Mucosa of stomach (tissue), 1 donor: ENCODE measurements around the gene EREG.

Experiments used
- H3K27me3 ChIP-seq: one replicate; pipeline ENCODE4 v1.7.0; 2013; ENCODE audit warnings: mild to moderate bottlenecking, low read length; ENCODE audit not compliant: control insufficient read depth, insufficient read depth
- H3K36me3 ChIP-seq: one replicate; pipeline ENCODE4 v1.7.0; 2013; ENCODE audit warnings: low read length; ENCODE audit not compliant: control insufficient read depth, insufficient read depth
- H3K4me1 ChIP-seq: one replicate; pipeline ENCODE4 v1.7.0; 2013; ENCODE audit warnings: mild to moderate bottlenecking, low read length; ENCODE audit not compliant: control insufficient read depth, insufficient read depth
- H3K4me3 ChIP-seq: one replicate; pipeline ENCODE4 v1.7.0; 2013; ENCODE audit warnings: low read length
- H3K9ac ChIP-seq: one replicate; pipeline ENCODE4 v1.7.0; 2013; ENCODE audit warnings: mild to moderate bottlenecking, low read length, moderate library complexity
- H3K9me3 ChIP-seq: one replicate; pipeline ENCODE4 v1.7.0; 2013; ENCODE audit warnings: mild to moderate bottlenecking, low read length, moderate library complexity; ENCODE audit not compliant: control insufficient read depth
- donor health status: Pancreatic carcinoma.

EREG gene

GRCh38 chr4:74357965-74358364 is 7.0 kb upstream of the EREG start:
- no peaks in the 10 kb centered on the region for H3K9me3 ChIP-seq
- no peak overlapping the region for H3K9ac ChIP-seq
- H3K27me3 ChIP-seq: no peaks in the 10 kb centered on the region
- H3K4me1 ChIP-seq: no peaks in the 10 kb centered on the region
- no peak overlapping the region for H3K4me3 ChIP-seq
- H3K36me3 ChIP-seq: no peaks in the 10 kb centered on the region

- Histone ChIP-seq H3K27me3 (peaks cover 25% of the 10 kb centered on the region), H3K9ac (no peak overlapping the region), H3K4me3 (no peak overlapping the region), H3K4me1 (peaks cover 12% of the 10 kb centered on the region), H3K36me3 (no peaks in the 10 kb centered on the region), H3K9me3 (no peaks in the 10 kb centered on the region)
Observed at GRCh38 chr4:74361671-74362070, 3.3 kb upstream of the EREG start.

GRCh38 chr4:74362347-74362746 is 2.6 kb upstream of the EREG start:
- no peaks in the 10 kb centered on the region for H3K36me3 ChIP-seq
- H3K4me3 ChIP-seq: no peak overlapping the region
- H3K4me1 ChIP-seq: peaks cover 12% of the 10 kb centered on the region
- H3K9ac ChIP-seq: no peak overlapping the region
- no peaks in the 10 kb centered on the region for H3K9me3 ChIP-seq
- H3K27me3 ChIP-seq: peaks cover 25% of the 10 kb centered on the region

- Histone ChIP-seq H3K9me3 (no peaks in the 10 kb centered on the region), H3K27me3 (peaks cover 25% of the 10 kb centered on the region), H3K4me3 (no peak overlapping the region), H3K9ac (no peak overlapping the region), H3K4me1 (peaks cover 12% of the 10 kb centered on the region), H3K36me3 (no peaks in the 10 kb centered on the region)
Observed at GRCh38 chr4:74364256-74364651, 691 bp upstream of the EREG start.

- peaks cover 25% of the 10 kb centered on the region for H3K27me3 ChIP-seq
- no peak overlapping the region for H3K4me3 ChIP-seq
- peaks cover 12% of the 10 kb centered on the region for H3K4me1 ChIP-seq
- no peaks in the 10 kb centered on the region for H3K9me3 ChIP-seq
- H3K9ac ChIP-seq: no peak overlapping the region
- no peaks in the 10 kb centered on the region for H3K36me3 ChIP-seq
Observed at GRCh38 chr4:74365761-74366160, 816 bp downstream of the EREG start.

- Histone ChIP-seq H3K4me3 (no peak overlapping the region), H3K27me3 (peaks cover 25% of the 10 kb centered on the region), H3K36me3 (no peaks in the 10 kb centered on the region), H3K9ac (no peak overlapping the region), H3K9me3 (no peaks in the 10 kb centered on the region), H3K4me1 (peaks cover 12% of the 10 kb centered on the region)
Observed at GRCh38 chr4:74366367-74366911, 1.5 kb downstream of the EREG start.

GRCh38 chr4:74367656-74368290 is 2.8 kb downstream of the EREG start:
- no peak overlapping the region for H3K9ac ChIP-seq

GRCh38 chr4:74368596-74368995 is 3.7 kb downstream of the EREG start:
- Histone ChIP-seq H3K36me3 (no peaks in the 10 kb centered on the region), H3K27me3 (peaks cover 25% of the 10 kb centered on the region), H3K9me3 (no peaks in the 10 kb centered on the region), H3K4me3 (no peak overlapping the region), H3K4me1 (peaks cover 12% of the 10 kb centered on the region), H3K9ac (no peak overlapping the region)

More at GRCh38 chr4:74367656-74368290, 2.8 kb downstream of the EREG start:
- no peaks in the 10 kb centered on the region for H3K36me3 ChIP-seq
- peaks cover 25% of the 10 kb centered on the region for H3K27me3 ChIP-seq
- peaks cover 12% of the 10 kb centered on the region for H3K4me1 ChIP-seq
- no peak overlapping the region for H3K4me3 ChIP-seq
- no peaks in the 10 kb centered on the region for H3K9me3 ChIP-seq

GRCh38 chr4:74369855-74370254 is 4.9 kb downstream of the EREG start:
- Histone ChIP-seq H3K36me3 (no peaks in the 10 kb centered on the region), H3K27me3 (peaks cover 15% of the 10 kb centered on the region), H3K9ac (no peak overlapping the region), H3K4me3 (no peak overlapping the region), H3K4me1 (peaks cover 17% of the 10 kb centered on the region), H3K9me3 (no peaks in the 10 kb centered on the region)

GRCh38 chr4:74370912-74371311 is 6.0 kb downstream of the EREG start:
- H3K27me3 ChIP-seq: peaks cover 5% of the 10 kb centered on the region
- peaks cover 12% of the 10 kb centered on the region for H3K4me1 ChIP-seq
- no peak overlapping the region for H3K4me3 ChIP-seq
- H3K36me3 ChIP-seq: no peaks in the 10 kb centered on the region
- H3K9me3 ChIP-seq: no peaks in the 10 kb centered on the region
- no peak overlapping the region for H3K9ac ChIP-seq

- Histone ChIP-seq H3K4me3 (no peak overlapping the region), H3K9me3 (no peaks in the 10 kb centered on the region), H3K27me3 (no peaks in the 10 kb centered on the region), H3K4me1 (peaks cover 21% of the 10 kb centered on the region), H3K36me3 (no peaks in the 10 kb centered on the region), H3K9ac (no peak overlapping the region)
Observed at GRCh38 chr4:74374128-74374527, 9.2 kb downstream of the EREG start.

- H3K27me3 ChIP-seq: no peaks in the 10 kb centered on the region
- H3K36me3 ChIP-seq: no peaks in the 10 kb centered on the region
- H3K4me1 ChIP-seq: peaks cover 21% of the 10 kb centered on the region
- no peak overlapping the region for H3K9ac ChIP-seq
- H3K9me3 ChIP-seq: no peaks in the 10 kb centered on the region
- H3K4me3 ChIP-seq: no peak overlapping the region
Observed at GRCh38 chr4:74374561-74375327, 9.8 kb downstream of the EREG start.
